ENCODE measurements around the gene LYAR. TPM values are rescaled to one million over a fixed set of nuclear protein-coding genes. Genes with fewer than 3 reads are reported as not detected.

The LYAR gene
- total RNA-seq, 2 experiments from 2014 or later: 69.4 to 78.4 TPM

DNA sequence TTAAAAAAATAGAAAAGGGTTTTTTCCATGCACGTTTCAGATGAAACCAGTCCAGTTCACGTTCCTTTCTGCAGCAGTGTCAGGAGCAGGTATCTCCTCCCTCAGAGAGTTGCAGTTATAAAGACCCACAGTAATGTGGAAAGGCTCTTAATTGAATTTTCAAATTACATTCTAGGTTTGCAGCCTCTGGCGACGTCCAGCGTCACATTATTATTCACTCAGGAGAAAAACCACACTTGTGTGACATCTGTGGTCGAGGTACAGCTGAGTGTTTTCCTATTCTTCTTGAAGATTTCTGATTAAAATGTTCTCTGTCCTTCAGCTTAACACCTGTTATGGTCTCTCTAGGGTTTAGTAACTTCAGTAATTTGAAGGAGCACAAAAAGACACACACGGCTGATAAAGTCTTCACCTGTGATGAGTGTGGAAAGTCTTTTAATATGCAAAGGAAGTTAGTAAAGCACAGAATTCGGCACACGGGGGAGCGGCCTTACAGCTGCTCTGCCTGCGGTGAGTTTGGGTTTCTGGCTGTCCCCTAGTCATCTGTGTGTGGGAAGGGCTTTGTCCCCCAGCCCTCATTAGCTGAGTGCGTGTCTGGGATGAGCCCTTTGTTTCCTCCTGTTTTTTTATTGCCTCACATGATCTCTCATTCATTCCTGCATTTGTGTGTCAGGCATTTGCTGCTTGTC, 25.7 kb upstream of the LYAR start:
- H3K4me3 Mint-ChIP-seq: no peak overlapping the region
- TF ChIP-seq CTCF (IDR thresholded peaks at IDR 0.05): no peak
- H3K36me3 Mint-ChIP-seq (ENCODE audit: low read depth): peaks cover 8% of the 10 kb centered on the region
- H3K27me3 Mint-ChIP-seq: no peaks in the 10 kb centered on the region
- no peak for DNase-seq
- intact Hi-C loops (cut with micrococcal nuclease): no loop called here
- CTCF ChIA-PET: no interaction called here
- no peaks in the 10 kb centered on the region for H3K9me3 Mint-ChIP-seq
- no peaks in the 10 kb centered on the region for H3K4me1 Mint-ChIP-seq (ENCODE audit: low read depth)
- ATAC-seq: no peak
- POLR2A ChIA-PET: no interaction called here
- H3K27ac Mint-ChIP-seq: no peak overlapping the region

DNA sequence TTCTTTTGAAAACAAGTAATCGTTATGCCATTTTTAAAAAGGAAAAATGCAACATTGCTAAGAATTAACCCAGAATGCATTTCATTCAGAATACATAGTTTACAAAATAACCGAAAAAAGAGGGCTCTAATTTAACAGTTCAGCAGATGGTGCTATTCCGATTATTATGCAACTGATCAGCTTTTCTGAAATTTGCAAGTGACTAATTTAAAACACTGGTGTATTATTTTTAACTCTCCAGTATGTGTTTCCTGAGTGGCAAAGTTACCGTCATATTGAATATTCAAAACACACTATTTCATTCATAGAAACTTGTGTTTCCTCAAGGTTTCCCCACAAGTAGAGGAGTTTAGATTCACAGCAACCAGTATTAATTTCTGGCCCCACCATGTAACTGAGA, 21.2 kb upstream of the LYAR start:
- DNase-seq (no peak), ATAC-seq (no peak)
- CTCF ChIA-PET: no interaction called here
- intact Hi-C loops (cut with micrococcal nuclease): no loop called here
- POLR2A ChIA-PET: no interaction called here
- TF ChIP-seq CTCF (IDR thresholded peaks at IDR 0.05): no peak
- Mint-ChIP-seq H3K4me3 (no peak overlapping the region), H3K36me3 (ENCODE audit: low read depth) (peaks cover 12% of the 10 kb centered on the region), H3K27ac (no peak overlapping the region), H3K4me1 (ENCODE audit: low read depth) (no peaks in the 10 kb centered on the region), H3K27me3 (no peaks in the 10 kb centered on the region), H3K9me3 (no peaks in the 10 kb centered on the region)

- Mint-ChIP-seq H3K27me3 (no peaks in the 10 kb centered on the region), H3K4me1 (ENCODE audit: low read depth) (no peaks in the 10 kb centered on the region), H3K36me3 (ENCODE audit: low read depth) (peaks cover 17% of the 10 kb centered on the region), H3K9me3 (no peaks in the 10 kb centered on the region), H3K27ac (no peak overlapping the region), H3K4me3 (no peak overlapping the region)
- ChIA-PET POLR2A (no interaction called here), CTCF (no interaction called here)
- intact Hi-C loops (cut with micrococcal nuclease): no loop called here
- ATAC-seq: no peak
- no peak for DNase-seq
- TF ChIP-seq CTCF (IDR thresholded peaks at IDR 0.05): no peak
Observed at GRCh38 chr4:4308800-4309441, 19.0 kb upstream of the LYAR start.

- no peak overlapping the region for H3K4me3 Mint-ChIP-seq
- no peak for ATAC-seq
- no peaks in the 10 kb centered on the region for H3K27me3 Mint-ChIP-seq
- H3K36me3 Mint-ChIP-seq (ENCODE audit: low read depth): peaks cover 19% of the 10 kb centered on the region
- POLR2A ChIA-PET: no interaction called here
- CTCF ChIA-PET: interaction anchor here (1.1 kb wide), 2 partner anchors 14 to 47 kb away, joined by 3 read pairs; no protein-coding TSS in a partner anchor
- no peak for DNase-seq
- no peak overlapping the region for H3K27ac Mint-ChIP-seq
- H3K9me3 Mint-ChIP-seq: no peaks in the 10 kb centered on the region
- H3K4me1 Mint-ChIP-seq (ENCODE audit: low read depth): no peaks in the 10 kb centered on the region
- no peak for TF ChIP-seq CTCF (IDR thresholded peaks at IDR 0.05)
- intact Hi-C loops (cut with micrococcal nuclease): no loop called here
Observed at GRCh38 chr4:4306920-4307319, 17.0 kb upstream of the LYAR start.

- peaks cover 16% of the 10 kb centered on the region for H3K36me3 Mint-ChIP-seq (ENCODE audit: low read depth)
- POLR2A ChIA-PET: no interaction called here
- no peak for ATAC-seq
- no peaks in the 10 kb centered on the region for H3K27me3 Mint-ChIP-seq
- no peak overlapping the region for H3K4me3 Mint-ChIP-seq
- no peak overlapping the region for H3K27ac Mint-ChIP-seq
- DNase-seq: no peak
- CTCF ChIA-PET: interaction anchor here (1.0 to 1.2 kb wide), 2 partner anchors 16 to 119 kb away, joined by 3 to 4 read pairs; no protein-coding TSS in a partner anchor
- peaks cover 2% of the 10 kb centered on the region for H3K4me1 Mint-ChIP-seq (ENCODE audit: low read depth)
- intact Hi-C loops (cut with micrococcal nuclease): no loop called here
- H3K9me3 Mint-ChIP-seq: no peaks in the 10 kb centered on the region
- TF ChIP-seq CTCF (IDR thresholded peaks at IDR 0.05): no peak
Observed at GRCh38 chr4:4302416-4302815, 12.5 kb upstream of the LYAR start.

Measured in activated CD8-positive, alpha-beta T cell treated with anti-CD3 and anti-CD28 coated beads for 36 hours (primary cell).